B cell (primary cell): Measurements from ENCODE around the gene RTN4. TPM values are rescaled to one million over a fixed set of nuclear protein-coding genes. Genes with fewer than 3 reads are reported as not detected.

Experiments
- ATAC-seq: fragments of 200-7000 bp; cut with Tn5 transposase; one replicate; pipeline ENCODE4 v1.10.0; 2021; ENCODE audit warnings: low read depth, mild to moderate bottlenecking, moderate number of reproducible peaks, moderate library complexity
- CTCF ChIA-PET: fragments of 350-600 bp; sonication (Branson Sonifier 250); formaldehyde crosslinking; loops from one replicate; lab custom pipeline; 2021; ENCODE audit warnings: antibody characterized with exemption, inconsistent platforms; lab: Charles Lee
- POLR2A ChIA-PET: fragments of 350-600 bp; sonication (Branson Sonifier 250); formaldehyde crosslinking; loops from one replicate; lab custom pipeline; 2021; ENCODE audit warnings: antibody characterized with exemption; lab: Charles Lee
- DNase-seq: peaks from one replicate; pipeline ENCODE4 v3.0.0; 2013
- H2AFZ ChIP-seq: 2 replicates; pipeline ENCODE4 v1.6.1; 2012; ENCODE audit warnings: mild to moderate bottlenecking, low read depth, low read length; ENCODE audit not compliant: insufficient read depth, poor library complexity, severe bottlenecking
- H3K27ac ChIP-seq, 2 donors: 1 replicate in 1 of 2; 2 replicates in 1 of 2; pipeline ENCODE4 v1.5.1; 2012 to 2013; ENCODE audit warnings: low read length in 2 of 2, mild to moderate bottlenecking in 2 of 2, moderate library complexity in 1 of 2
- H3K27me3 ChIP-seq, 4 experiments: fragments of 200-600 bp in 1 of 4; sonication (generic) in 1 of 4; replicated peaks in 1 of 4; 1 replicate in 2 of 4; 2 replicates in 2 of 4; pipeline versions ENCODE4 v1.6.1 to v1.7.0; 2013 to 2016; ENCODE audit warnings: low read length in 3 of 4, mild to moderate bottlenecking in 2 of 4, mixed read lengths in 1 of 4, moderate library complexity in 1 of 4; ENCODE audit not compliant: insufficient read depth in 4 of 4, control insufficient read depth in 3 of 4; ENCODE audit errors: control extremely low read depth in 1 of 4
- H3K36me3 ChIP-seq, 2 experiments: replicated peaks in 1 of 2; 1 replicate in 1 of 2; 2 replicates in 1 of 2; pipeline versions ENCODE4 v1.6.1 to v1.7.1; 2013; ENCODE audit warnings: low read length in 1 of 2; ENCODE audit not compliant: insufficient read depth in 2 of 2, control insufficient read depth in 1 of 2; ENCODE audit errors: control extremely low read depth in 1 of 2, extremely low read depth in 1 of 2
- H3K4me1 ChIP-seq, 2 donors: fragments of 200-600 bp in 1 of 2; sonication (generic) in 1 of 2; 1 replicate in 1 of 2; 2 replicates in 1 of 2; pipeline versions ENCODE4 v1.5.1 to v1.6.1; 2013 to 2017; ENCODE audit warnings: low read length in 2 of 2; ENCODE audit not compliant: control insufficient read depth in 2 of 2, insufficient read depth in 2 of 2
- H3K4me2 ChIP-seq: replicated peaks from 2 replicates; pipeline ENCODE3; 2012; ENCODE audit warnings: mild to moderate bottlenecking, low read depth, low read length; ENCODE audit not compliant: poor library complexity, severe bottlenecking
- H3K4me3 ChIP-seq, 5 experiments: fragments of 200-600 bp in 1 of 5; sonication (generic) in 1 of 5; 1 replicate in 3 of 5; 2 replicates in 2 of 5; pipeline versions ENCODE4 v1.5.1 to v1.7.0; 2011 to 2016; ENCODE audit warnings: low read length in 4 of 5, mild to moderate bottlenecking in 4 of 5, low read depth in 2 of 5, control low read depth in 1 of 5, moderate library complexity in 1 of 5; ENCODE audit not compliant: insufficient read depth in 1 of 5; ENCODE audit errors: control extremely low read depth in 1 of 5, extremely low read depth in 1 of 5
- H3K79me2 ChIP-seq: fragments of 200-600 bp; sonication (generic); one replicate; pipeline ENCODE4 v1.6.0; 2016; ENCODE audit warnings: low read length; ENCODE audit not compliant: control insufficient read depth, insufficient read depth
- H3K9ac ChIP-seq: fragments of 200-600 bp; sonication (generic); 2 replicates; pipeline ENCODE4 v1.6.1; 2017; ENCODE audit warnings: mild to moderate bottlenecking, low read length, moderate library complexity
- H3K9me3 ChIP-seq, 3 donors: one replicate each; pipeline versions ENCODE4 v1.6.1 to v1.7.1; 2013; ENCODE audit warnings: low read length in 2 of 3; ENCODE audit not compliant: control insufficient read depth in 2 of 3, insufficient read depth in 1 of 3; ENCODE audit errors: control extremely low read depth in 1 of 3
- H4K20me1 ChIP-seq: 2 replicates; pipeline ENCODE4 v1.6.0; 2012; ENCODE audit warnings: mild to moderate bottlenecking, low read length; ENCODE audit not compliant: insufficient read depth, control insufficient read depth, poor library complexity, severe bottlenecking
- H3K27ac Mint-ChIP-seq: one replicate; pipeline ENCODE4 v1.8.0; 2021; ENCODE audit warnings: mixed read lengths
- H3K27me3 Mint-ChIP-seq: one replicate; pipeline ENCODE4 v1.8.0; 2021; ENCODE audit warnings: mixed read lengths
- H3K4me1 Mint-ChIP-seq: one replicate; pipeline ENCODE4 v1.8.0; 2021; ENCODE audit warnings: mixed read lengths
- H3K4me3 Mint-ChIP-seq: one replicate; pipeline ENCODE4 v1.8.0; 2021; ENCODE audit warnings: mixed read lengths
- H3K9me3 Mint-ChIP-seq: one replicate; pipeline ENCODE4 v1.8.0; 2022; ENCODE audit warnings: mixed read lengths; ENCODE audit not compliant: insufficient read depth
- EZH2 ChIP-seq: IDR thresholded peaks from 2 replicates; pipeline ENCODE4 v1.6.1; 2012; ENCODE audit warnings: borderline replicate concordance, low read depth, mild to moderate bottlenecking, moderate library complexity, low read length; ENCODE audit not compliant: insufficient read depth, poor library complexity, severe bottlenecking
- WGBS: methylation state at CpG from one replicate; pipeline ENCODE4 v1.1.5; 2013; ENCODE audit warnings: missing lambda C conversion rate; ENCODE audit not compliant: insufficient coverage; 5-methylcytosine and 5-hydroxymethylcytosine counted together
- intact Hi-C: fragments of 100-400 bp; cut with micrococcal nuclease; formaldehyde crosslinking; loops from one replicate; pipeline ENCODE4 v1.10.0; 2022
- polyA plus RNA-seq: library from polyadenylated mRNA; depleted of rRNA; stranded (reverse); fragments of >200 nt; gene quantifications from 2 replicates; pipeline ENCODE4 v1.2.3, GENCODE V29; 2012
- total RNA-seq, 2 donors: library from RNA; stranded (reverse); fragments of 120-200 nt in 1 of 2; gene quantifications; 1 replicate in 1 of 2; 2 replicates in 1 of 2; pipeline versions ENCODE4 v1.2.3 to v1.2.4, GENCODE V29; 2013 to 2022
- TF ChIP-seq, protein P1 (sequence below): fragments of 200-600 bp; IDR thresholded peaks from one replicate; pipeline ENCODE4 v1.8.0; 2022; ENCODE audit warnings: antibody characterized with exemption, mild to moderate bottlenecking

Gene RTN4
- total and polyA plus RNA-seq, 2 donors (not counting 1 experiment from before 2014, with no cell fraction given) = 30.8 to 65.9 TPM

DNA sequence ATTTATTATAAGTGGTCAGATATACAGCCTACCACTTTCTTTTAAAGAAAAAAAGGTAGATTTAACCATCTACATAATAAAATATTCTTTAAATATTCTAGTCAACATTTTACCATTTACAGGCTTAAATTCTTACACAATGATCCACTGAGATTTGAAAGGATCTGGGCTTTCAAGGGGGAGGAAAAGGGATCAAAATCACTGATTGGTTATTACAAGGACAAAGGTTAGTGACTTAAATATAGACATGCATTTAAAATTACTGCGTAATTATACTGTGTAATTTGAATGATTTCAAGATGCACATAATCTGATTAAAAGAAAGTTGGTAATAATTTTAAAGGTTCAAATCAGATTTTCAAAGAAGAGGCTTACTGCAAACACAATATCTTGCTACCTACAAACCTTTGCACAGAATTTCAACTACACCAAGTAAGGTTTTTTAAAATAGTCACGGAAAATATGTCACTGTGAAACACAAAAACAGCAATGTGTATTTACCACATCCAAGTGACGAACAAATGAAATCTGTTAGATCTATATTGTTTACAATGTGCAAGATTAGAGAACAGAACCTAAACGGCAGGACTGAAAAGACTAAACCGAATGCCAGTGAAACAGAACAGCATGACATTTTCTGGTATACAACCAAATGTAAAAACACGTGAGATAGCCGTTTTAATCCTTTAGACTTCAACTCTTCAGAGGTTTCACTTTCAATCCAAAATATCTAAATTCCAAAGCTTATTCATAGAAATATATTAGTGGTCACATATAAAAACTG, 40.8 kb downstream of the RTN4 start:
- Histone ChIP-seq H4K20me1 (peaks cover 31% of the 10 kb centered on the region), H3K27me3 (no peaks in the 10 kb centered on the region), H3K27ac (peak overlapping the region in 1 of 2 donors; percentile 73), H3K36me3 (peaks cover 0 to 2% of the 10 kb centered on the region in 2 experiments), H3K9me3 (no peaks in the 10 kb centered on the region), H3K9ac (peak overlapping the region; percentile 46), H3K4me2 (peak overlapping the region; percentile 65), H3K4me3 (peak overlapping the region; percentile 2 to 48 (median 38)), H3K4me1 (peaks cover 19 to 43% of the 10 kb centered on the region in 2 donors), H3K79me2 (peaks cover 100% of the 10 kb centered on the region), H2AFZ (peak overlapping the region; percentile 11)
- 10% methylated on average over 2 of the region's 7 CpGs for WGBS
- Mint-ChIP-seq H3K27ac (peak overlapping the region; percentile 55), H3K4me1 (peaks cover 65% of the 10 kb centered on the region), H3K27me3 (no peaks in the 10 kb centered on the region), H3K4me3 (peak overlapping the region; percentile 91), H3K9me3 (no peaks in the 10 kb centered on the region)
- intact Hi-C loops = loop anchor here (5.0 kb wide), 1 partner anchor 423 kb away; no protein-coding TSS in a partner anchor
- DNase-seq (no peak), ATAC-seq (peak; percentile 25)
- CTCF ChIA-PET = interaction anchor here (0.8 to 14.5 kb wide), 9 partner anchors 9 to 903 kb away, joined by 3 to 190 read pairs (median 4); no protein-coding TSS in a partner anchor
- POLR2A ChIA-PET = no interaction called here
- TF ChIP-seq, protein P1, sequence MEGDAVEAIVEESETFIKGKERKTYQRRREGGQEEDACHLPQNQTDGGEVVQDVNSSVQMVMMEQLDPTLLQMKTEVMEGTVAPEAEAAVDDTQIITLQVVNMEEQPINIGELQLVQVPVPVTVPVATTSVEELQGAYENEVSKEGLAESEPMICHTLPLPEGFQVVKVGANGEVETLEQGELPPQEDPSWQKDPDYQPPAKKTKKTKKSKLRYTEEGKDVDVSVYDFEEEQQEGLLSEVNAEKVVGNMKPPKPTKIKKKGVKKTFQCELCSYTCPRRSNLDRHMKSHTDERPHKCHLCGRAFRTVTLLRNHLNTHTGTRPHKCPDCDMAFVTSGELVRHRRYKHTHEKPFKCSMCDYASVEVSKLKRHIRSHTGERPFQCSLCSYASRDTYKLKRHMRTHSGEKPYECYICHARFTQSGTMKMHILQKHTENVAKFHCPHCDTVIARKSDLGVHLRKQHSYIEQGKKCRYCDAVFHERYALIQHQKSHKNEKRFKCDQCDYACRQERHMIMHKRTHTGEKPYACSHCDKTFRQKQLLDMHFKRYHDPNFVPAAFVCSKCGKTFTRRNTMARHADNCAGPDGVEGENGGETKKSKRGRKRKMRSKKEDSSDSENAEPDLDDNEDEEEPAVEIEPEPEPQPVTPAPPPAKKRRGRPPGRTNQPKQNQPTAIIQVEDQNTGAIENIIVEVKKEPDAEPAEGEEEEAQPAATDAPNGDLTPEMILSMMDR = no peak
- TF ChIP-seq EZH2 = no peak

DNA sequence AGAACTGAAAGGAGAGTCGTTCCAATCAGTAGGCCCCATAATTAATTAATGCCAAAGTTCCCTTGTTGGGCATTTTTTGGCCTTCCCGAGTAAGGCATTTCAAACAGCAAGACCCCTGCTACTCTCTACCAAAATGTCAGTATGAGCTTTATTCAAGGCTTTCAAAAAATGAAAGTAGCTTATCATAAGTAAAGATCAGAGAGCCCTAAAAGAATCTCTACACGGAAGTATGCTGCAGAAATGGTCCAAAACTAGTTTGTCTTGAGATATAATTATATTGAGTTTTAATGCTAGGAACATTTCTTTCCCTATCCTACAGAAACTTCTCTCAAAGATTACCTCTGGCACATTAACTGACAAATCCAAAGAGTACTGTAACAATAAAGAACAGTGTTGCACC, 43.9 kb downstream of the RTN4 start:
- CTCF ChIA-PET = interaction anchor here (0.7 to 14.5 kb wide), 2 partner anchors 42 to 161 kb away, joined by 3 to 190 read pairs; no protein-coding TSS in a partner anchor
- Histone ChIP-seq H3K27ac (no peak overlapping the region), H3K36me3 (peaks cover 0 to 2% of the 10 kb centered on the region in 2 experiments), H3K9ac (no peak overlapping the region), H3K4me1 (peaks cover 18 to 34% of the 10 kb centered on the region in 2 donors), H3K4me3 (no peak overlapping the region), H3K79me2 (peaks cover 98% of the 10 kb centered on the region), H4K20me1 (peaks cover 32% of the 10 kb centered on the region), H2AFZ (no peak overlapping the region), H3K4me2 (no peak overlapping the region), H3K27me3 (no peaks in the 10 kb centered on the region), H3K9me3 (no peaks in the 10 kb centered on the region)
- H3K4me3 Mint-ChIP-seq = no peak overlapping the region
- DNase-seq = no peak
- no peaks in the 10 kb centered on the region for H3K9me3 Mint-ChIP-seq
- POLR2A ChIA-PET = no interaction called here
- no peaks in the 10 kb centered on the region for H3K27me3 Mint-ChIP-seq
- intact Hi-C loops = no loop called here
- H3K4me1 Mint-ChIP-seq = peaks cover 64% of the 10 kb centered on the region
- TF ChIP-seq, protein P1 = no peak
- H3K27ac Mint-ChIP-seq = no peak overlapping the region
- 100% methylated on average over 1 of the region's 3 CpGs for WGBS
- ATAC-seq = no peak
